Measurements from ENCODE around the gene SHISA9.
A peak's percentile ranks its signal among the peaks of the same experiment; 100 is the strongest.

SHISA9 gene

DNA sequence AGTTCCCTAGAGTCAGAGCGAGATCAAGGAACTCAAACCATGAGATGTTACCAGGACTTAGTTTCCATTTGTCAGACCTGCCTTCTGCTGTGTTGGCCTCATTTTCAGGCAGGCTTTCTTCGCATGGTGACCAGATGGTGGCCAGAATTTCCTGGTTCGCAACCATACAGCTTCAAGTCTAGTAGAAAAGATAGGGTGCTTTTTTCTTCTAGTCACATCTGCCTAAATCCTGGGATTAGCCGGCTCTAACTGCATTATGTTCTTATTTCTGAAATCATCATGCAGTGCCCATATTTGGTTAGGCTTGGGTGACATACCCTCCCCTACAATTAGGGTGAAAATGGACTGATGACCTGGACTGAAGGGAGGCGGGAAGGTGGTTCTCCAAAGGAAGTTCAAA, 131.5 kb downstream of the SHISA9 start:
- DNase-seq = no peak

DNA sequence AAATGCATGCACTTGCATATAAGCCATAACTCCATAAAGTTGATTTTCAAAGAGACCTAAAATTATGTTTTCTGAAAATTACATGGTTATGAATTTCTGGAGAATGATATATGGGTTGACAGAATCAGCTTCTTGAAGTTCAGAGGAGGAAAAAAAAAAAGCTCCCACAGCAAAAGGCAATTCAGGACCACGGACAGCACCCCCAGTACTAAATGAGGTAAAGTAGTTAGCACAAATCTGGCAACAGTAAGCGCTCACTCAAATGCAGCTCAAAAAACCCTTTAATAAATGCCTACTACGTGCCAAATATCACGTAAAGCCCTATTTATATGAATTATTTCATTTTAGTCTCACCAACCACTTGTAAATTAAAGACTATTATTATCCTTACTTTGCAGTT, 135.2 kb downstream of the SHISA9 start:
- DNase-seq = peak; percentile 77

DNA sequence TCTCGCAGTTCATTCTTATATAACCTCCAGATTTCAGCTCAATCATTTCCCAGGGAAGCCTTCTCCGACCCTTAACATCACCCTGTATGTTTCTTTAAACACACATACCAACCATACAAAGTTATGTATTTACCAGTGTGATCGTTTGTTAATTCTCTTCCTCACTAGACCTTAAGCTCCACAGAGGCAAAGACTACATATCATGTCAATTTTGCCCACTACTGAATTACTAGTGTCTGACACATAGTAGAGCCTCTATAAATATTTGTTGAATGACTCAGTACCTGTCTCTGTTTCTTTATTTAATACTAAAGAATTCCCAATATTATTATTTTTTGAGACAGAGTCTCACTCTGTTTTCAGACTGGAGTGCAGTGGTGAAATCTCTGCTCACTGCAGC, 137.2 kb downstream of the SHISA9 start:
- DNase-seq = no peak

DNA sequence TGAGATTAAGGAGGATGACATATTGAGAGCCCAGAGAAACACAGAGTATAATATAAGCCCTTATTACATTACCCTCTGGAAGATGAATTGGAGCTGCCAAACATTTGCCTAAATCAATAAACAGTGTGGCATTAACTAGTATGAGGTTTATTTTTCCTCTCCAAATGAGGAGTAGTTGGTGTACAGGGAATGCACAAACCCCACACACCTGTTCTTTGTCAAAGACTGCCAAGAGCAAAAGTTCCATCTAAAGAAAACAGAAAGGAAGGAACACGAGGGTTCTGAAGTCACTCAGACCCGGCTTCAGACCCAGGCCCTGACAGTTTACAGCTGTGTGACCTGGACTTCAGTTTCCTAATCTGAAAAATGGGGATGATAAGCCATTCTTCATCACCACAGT, 138.1 kb downstream of the SHISA9 start:
- no peak for DNase-seq

DNA sequence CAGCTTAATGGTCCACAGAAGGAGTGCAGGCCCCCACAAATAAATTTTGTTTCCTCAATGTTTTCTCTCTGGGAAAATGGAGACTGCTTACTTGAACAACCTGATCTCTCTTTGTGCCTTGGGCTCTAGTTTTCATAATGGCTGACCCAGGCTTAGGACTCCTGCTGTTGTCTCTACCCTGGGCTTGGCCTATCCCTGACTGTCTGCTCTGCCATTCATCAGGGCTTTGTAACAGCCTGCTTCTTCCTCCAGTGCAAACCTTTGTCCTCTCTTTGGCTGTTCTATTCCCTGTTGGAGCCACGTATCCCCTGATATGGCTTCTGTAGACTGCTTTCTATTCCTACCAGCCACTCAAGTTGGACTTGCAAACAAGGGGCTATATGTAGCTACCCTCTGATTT, 139.8 kb downstream of the SHISA9 start:
- DNase-seq = no peak

DNA sequence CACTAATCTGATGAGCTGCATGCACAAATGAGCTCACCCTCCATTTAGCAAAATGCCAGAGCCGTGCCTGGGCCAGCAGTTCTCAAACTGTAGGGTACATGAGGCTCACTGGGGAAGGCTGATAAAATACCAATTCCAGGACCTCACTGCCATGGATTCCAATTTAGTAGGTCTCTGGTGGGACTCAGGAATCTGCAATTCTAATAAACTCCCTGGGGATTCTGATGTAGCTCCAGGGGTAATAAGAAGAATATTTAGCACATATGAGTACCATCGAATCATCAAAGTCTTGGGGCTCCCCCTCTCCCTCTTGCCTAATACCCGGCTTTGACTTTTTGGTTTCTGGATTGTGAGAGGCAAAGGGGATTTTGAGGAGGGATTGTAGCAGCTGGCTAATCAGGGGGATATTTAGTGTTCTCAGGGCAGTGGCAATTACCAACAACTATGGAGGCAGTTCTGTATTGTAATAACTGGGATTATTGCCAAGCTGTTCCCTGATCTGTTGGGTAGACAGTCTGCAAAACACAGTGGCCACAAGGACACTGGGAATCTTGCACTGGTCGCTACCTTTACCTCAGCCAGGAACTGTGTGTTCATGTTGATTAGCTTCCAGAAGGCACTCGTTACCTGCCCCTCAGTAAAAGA, 140.4 kb downstream of the SHISA9 start:
- DNase-seq = no peak

DNA sequence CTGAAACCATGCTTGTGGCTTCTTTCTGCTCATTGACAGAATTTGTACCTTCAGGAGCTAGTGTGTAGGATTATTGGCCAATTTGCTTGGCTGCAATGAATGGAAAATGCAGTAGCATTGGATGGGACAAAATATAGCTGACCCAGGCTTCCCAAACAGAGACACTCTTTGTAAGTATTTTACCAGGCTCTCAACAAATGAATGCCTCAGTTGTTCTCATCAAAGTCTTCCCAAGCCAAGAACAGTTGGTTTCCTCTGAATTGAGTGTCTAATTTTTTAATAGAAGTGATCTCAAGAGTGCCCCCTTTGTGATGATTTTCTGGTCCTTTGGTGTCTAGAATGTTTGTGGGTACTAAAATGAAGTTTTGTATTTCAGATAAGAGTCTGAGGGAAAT, 140.9 kb downstream of the SHISA9 start:
- DNase-seq = no peak

DNA sequence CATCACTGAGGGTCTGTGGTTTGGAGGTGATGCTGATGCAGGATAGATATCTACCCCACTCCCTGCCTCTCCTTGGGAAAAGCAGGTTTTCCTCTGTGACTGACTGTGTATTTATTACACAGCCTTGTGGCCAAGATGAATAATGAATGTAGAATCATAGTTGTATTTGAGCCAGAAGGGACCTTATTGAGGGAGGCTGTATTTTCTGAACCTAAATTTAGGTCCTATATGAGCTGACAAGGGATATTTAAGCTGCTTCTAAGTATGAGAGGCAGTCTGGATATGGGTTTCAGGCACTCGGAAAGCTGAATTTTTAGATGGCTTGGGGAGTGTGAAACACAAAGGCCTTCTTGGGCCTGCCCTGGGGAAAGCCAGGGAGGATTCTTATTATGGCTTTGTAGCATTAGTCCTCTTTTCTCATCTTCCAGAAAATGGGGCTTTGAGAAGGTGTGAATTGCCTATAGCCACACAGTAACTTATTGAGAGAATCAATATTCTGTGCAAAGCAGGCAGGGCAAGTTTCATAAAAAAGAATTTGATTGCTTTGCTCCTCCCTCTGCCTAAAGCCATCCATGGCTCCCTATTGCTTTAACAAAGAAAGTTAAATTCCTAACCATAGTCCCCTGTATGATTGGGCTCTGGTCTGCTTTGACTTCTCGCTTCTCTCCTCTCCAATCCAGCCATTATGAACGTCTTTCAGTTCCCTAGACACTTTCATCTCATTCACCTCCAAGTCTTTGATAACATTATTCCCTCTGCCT, 144.8 kb downstream of the SHISA9 start:
- DNase-seq = no peak

DNA sequence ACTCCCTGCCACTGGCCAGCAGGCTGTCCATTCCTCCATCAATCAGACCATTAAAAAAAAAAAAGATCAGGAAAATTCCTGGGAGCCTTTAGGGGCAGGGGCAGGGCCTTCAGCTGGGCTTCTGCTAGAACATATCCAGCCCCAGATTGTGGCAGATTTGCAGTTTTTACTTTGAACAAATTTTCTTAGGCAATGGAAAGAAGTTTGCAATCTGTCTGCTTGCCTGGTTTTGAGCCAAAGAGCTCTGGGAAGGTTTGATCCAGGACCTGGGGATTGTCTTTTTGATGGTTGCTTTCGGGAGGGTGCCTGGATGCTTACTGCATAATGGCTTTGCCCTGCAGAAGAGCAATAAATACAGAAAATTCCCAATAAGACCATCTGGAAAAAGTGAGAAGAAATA, 145.9 kb downstream of the SHISA9 start:
- no peak for DNase-seq

DNA sequence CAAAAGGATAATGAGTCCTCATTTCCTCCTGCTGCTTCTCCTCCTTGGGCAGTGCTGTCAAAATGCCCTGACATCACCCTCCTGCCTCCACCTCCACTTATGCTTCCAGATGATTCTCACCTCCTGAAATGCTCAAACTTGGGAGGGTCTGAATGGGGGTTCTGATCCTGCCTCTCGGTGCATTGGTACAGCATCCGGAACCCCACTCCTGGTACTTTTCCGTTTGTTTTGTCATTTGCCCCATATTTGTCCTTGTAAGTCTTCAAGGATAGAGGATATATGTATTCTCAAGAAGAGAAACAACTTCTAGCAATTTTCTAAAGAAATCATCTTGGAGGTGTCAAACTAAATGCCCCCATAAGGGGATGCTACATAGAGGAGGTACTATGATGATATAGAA, 148.3 kb downstream of the SHISA9 start:
- DNase-seq = no peak

DNA sequence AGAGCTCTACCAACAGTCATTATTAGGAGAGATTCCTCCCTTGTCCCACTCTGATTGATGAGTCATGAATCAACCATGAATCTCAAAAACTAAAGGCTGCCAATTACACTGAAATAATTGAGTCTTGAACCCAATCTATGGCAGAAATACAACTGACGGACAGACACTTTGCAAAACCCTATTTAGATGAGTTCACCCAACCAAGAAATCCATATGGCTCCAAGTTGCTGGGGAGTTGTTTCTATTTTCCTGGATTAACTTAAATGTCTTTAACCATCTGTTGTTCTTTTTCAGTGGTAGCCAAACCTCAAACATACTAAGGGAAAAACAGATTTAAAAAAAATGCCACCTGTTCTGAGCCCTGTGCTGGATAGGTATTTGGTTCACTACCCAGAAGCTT, 151.0 kb downstream of the SHISA9 start:
- DNase-seq = no peak

DNA sequence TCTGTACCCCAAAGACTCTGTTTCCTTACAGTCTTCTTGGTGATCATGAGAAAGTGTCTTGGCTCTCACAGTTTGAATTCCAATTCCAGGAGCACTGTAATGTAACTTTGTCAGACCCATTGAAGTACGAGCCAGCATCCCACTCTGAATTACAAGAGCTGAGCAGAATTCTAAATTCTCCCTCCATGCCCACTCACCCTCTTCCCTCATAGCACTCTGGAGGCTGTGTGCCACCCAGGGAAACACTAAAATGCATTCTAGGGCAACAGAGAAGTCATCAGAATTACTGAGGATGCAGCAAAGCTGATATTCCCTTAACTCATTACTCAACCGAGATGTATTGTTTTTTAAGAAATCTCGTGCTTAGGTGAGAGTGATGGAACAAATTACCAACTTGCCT, 154.1 kb downstream of the SHISA9 start:
- no peak for DNase-seq

DNA sequence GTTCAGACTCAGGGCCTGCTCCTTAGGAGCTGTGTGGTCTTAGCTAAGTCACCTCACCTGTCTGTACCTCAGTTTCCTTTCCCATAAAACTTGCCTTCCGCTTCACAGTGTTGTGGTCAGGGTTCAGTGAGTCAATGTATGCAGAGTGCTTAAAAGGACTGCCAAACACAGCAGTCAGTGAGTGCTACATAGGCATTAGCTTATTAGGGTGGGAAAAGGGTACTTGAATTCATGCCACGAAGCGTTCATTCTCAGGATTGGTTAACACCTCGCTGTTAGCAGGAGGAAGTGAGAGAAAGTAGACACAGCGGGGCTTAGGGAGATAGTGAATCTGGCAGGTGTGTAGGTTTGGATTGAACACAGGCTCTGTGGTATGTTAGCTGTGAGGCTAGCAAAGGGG, 155.2 kb downstream of the SHISA9 start:
- DNase-seq = peak; percentile 7

DNA sequence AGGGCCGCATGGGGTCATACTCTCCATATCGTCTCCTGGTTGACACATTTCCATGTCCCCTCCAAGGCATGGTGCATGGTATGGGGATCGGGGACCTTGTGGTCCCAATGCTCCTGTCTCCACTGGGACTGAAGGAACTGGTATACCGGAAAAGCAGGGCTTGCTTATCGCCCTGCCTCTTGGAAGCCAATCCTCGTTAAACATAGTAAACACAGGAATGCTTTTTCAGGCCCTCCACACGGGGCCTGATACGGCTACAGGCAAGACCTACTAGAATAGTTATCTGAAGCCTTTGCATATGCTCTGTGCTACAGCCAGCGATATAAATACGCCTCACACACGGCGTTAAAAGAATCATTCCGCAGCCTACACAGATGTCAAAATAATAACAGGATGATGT, 159.5 kb downstream of the SHISA9 start:
- DNase-seq = no peak

DNA sequence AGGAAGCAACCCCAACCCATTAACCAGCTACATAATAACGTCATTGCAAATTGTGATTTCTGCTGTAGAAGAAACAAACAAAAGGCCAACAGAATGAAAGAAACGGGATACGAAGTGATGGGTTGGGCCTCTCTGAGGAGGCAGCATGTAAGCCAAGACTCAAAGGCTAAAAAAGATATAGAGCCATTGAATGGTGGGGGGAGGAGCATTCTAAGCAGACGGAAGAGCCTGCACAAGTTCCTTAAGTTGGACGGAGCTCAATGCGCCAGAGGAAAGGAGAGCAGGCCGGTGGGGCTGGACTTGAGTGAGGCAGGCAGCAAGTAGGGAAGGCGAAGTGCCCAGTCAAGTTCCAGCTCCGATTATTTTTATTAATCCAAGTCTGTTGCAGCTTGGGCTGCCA, 160.3 kb downstream of the SHISA9 start:
- no peak for DNase-seq

DNA sequence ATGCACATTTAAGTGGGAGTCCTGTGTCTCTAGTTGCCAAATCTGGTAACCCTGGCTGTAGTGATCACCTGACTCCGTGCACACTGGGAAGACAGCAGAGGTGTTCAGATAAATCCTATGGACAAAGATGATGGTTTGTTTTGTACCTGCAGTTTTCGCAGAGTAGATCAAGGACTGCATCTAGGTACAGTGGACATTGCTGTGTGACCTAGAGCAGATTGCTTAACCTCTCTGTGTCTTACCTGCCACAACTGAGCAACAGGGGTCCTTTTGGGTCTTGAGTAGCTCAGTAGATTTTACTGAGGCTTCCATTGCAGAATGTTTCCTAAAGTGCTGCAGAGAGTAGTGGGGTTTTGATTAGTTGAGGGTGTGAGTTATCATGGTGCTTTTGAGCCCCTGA, 160.8 kb downstream of the SHISA9 start:
- DNase-seq = no peak

DNA sequence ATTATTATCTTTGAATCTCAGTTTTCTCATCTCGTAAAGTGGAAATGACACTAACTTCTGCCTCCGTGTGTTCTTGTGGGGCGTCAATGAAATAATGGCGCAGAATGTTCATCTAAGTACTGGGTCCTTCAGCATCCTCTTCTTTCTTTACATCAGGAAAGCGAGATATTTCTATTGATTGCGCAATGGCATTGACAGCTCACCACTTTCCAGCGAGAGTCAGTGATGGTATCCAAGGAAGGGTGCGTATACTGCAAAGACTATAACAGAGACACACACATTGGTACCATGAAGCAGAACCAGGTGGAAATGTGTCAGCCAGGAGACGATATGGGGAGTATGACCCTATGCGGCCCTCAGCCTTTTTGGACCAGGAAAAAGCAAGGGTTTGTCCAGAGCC, 162.1 kb downstream of the SHISA9 start:
- no peak for DNase-seq

DNA sequence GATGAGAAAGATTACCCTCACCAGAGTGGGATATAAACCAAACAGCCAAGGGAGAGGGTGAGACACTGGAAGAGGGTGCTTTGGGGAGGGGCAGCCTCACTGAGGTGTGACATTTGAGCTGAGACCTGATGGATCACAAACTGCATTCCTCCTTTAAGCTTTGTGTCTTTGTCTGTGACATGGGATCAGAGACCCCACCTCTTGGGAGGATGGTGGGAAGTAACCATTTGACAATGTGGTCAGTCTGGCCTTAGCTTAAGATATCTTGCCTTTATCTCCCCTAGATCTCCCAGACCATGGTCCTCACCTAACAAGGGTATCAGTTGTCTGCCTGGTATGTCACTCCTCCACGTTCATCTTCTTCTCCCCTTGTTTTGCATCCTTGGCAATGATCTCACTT, 163.4 kb downstream of the SHISA9 start:
- DNase-seq = no peak

DNA sequence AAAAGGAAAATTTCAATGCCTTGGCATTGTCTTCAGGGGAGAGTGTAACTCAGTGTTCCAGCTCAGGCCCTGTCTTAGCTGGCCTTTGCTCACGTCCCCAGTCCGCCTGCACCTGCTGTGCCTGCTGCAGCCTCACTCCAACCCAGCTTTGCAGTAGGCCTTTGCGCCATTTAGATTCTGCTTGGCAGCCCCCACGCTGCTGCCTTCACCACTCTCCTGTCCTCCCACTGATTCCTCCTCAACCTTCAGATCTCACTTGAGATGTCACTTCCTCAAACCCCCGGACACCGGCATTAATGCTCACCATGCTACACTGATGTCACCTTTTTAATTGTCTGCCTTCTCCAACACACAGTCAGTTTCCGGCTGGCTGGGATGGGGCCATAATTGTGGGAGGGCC, 166.2 kb downstream of the SHISA9 start:
- no peak for DNase-seq

DNA sequence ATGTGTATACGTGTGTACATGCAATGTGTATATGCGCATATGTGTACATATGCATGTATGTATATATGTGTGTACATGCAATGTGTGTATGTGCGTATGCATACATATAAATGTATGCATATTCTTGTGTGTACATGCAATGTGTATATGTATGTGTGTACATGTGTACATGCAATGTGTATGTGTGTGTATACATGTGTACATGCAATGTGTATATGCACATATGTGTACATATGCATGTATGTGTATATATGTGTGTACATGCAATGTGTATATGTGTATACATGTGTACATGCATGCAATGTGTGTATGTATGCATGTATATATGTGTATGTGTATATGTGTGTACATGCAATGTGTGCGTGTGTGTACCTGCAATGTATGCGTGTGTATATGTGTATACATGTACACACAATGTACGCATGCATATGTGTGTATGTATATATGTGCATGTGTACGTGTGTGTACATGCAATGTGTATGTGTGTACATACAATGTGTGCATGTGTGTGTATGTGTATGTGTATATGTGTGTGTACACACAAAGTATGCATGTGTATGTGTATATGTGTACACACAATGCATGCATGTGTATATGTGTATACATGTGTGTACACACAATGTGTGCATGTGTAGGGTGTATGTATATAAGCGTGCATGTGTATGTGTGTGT, 167.7 kb downstream of the SHISA9 start:
- DNase-seq = no peak

DNA sequence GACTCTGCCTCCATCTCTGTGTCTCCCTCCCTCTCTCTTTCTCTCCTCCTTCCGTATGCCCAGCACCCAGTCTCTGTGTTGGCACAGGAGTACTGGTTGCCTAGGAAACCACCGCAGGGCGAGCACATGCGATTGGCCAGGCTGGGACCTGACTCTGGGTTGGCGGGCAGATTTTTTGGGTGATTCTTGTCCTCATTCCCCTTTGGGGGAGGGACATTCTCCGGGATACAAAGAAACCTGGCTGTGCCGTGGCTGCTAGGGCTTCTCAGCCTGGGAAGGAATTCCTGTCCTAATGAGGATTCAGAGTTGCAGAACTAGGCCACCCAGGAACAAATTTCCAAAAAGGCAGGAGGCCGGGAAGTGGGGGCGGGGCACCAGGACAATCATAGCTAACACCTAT, 168.9 kb downstream of the SHISA9 start:
- peak; percentile 30 for DNase-seq

DNA sequence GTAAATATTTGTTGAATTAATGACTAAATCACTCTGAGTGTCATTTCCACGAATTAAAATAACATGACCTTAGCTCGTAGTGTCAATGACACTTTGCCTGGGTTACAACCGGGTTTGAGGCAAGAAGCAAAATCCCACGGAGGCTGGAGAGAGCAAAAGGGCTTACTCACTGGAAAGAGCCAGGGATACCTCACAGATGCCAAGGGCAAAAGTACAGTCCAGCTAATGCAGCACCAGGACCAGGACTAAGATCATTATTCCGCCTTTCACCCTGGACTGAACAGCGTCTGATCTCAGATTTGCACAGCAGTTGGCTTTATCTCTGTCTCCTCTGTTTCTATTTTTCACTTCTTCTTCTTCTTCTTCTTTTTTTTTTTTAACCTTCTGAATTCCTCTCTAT, 175.5 kb downstream of the SHISA9 start:
- DNase-seq = no peak

DNA sequence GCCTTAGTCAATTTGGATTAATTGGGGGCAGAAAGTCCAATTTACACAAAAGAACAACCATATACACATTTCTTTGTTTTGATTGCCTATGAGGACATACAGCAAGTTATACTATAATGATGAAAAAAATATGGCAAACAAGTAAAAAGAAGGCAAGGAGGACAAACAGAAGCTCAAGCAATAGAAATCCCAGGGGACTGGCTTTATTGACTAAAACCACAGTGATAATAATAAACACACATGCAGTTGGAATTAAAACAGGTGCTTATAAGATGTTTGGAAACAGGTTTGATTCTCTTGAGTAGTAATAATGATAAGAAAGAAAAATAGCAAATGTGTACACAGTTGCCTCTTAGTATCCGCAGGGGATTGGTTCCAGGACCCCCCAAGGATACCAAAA, 176.4 kb downstream of the SHISA9 start:
- DNase-seq = no peak

DNA sequence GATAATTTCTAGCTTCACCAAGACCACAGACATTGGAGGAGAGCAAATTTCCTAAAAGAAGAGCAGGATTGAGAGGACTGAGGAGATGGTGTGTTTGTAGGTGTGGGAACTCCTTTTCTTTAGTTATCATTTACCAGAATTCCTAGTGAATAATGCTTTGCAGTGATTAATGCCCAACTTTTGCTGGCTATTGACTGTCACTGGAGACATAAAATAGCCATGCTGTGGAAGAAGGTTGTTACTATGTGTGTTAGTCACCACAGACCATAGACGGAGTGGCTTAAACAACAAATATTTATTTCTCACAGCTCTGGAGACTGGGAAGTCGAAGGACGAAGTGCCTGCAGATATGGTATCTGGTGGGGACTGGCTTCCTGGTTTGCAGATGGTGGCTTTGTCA, 179.1 kb downstream of the SHISA9 start:
- no peak for DNase-seq

Measured in RPMI8226 (cell line).